OCI-LY1 (cell line): ENCODE data around the gene COL3A1.

Experiments
- CTCF ChIP-seq: fragments of 200-600 bp; sonication (generic), shearing (Covaris generic); IDR thresholded peaks from 2 replicates; pipeline ENCODE4 v1.5.1; 2017; ENCODE audit warnings: mild to moderate bottlenecking, antibody characterized with exemption, low read length, moderate library complexity, mixed read lengths
- EZH2 ChIP-seq: fragments of 200-600 bp; sonication (generic), shearing (Covaris generic); IDR thresholded peaks from 2 replicates; pipeline ENCODE4 v1.8.0; 2017; ENCODE audit warnings: borderline replicate concordance, mixed run types, mild to moderate bottlenecking, antibody characterized with exemption, low read length, moderate library complexity, mixed read lengths

DNA sequence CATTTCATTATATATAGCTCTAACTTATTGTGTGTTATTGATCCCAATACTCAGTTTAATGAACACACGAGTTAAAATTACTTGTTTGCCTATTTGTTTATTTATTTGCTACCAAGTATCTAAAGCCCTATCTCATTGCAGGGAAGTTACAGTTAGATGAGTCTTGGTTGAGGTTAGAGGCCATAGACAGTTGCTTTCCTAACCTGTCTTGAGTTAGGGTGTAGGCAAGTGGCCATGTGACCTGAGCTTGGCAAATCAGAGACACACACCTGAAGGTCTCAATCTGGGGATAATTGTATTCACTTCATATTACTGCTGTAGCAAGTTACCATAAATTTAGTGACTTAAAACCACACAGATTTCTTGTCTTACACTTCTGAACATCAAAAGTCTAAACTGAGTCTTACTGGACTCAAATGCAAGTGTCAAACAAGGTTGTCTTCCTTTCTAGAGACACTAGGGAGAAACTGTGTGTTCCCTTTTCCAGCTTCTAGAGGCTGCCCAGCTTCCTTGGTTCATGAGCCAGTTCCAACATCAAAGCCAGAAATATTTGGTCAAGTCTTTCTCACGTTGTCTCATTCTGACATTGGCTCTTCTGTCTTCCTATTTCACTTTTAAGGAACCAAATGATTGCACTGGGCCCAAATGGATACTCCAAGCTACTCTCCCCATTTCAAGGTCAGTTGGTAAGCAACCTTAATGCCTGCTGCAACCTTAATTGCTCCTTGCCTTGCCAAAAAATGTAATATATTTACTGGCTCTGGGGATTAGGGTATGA, 39.7 kb downstream of the COL3A1 start:
- no peak for TF ChIP-seq EZH2
- no peak for TF ChIP-seq CTCF
